ENCODE results near the gene SNAP29. TPM values are rescaled to one million over a fixed set of nuclear protein-coding genes. Genes with fewer than 3 reads are reported as not detected.

SNAP29 gene
- total RNA-seq, 1 experiment from 2014 or later: 17.8 TPM

- Histone ChIP-seq H3K79me2 (ENCODE audit: low read depth) (no peaks in the 10 kb centered on the region), H3K4me1 (replicated peaks; ENCODE audit: insufficient read depth) (peaks cover 33% of the 10 kb centered on the region), H2AFZ (no peak overlapping the region), H3K4me2 (peak overlapping the region; percentile 30), H4K20me1 (ENCODE audit: insufficient read depth) (peaks cover 3% of the 10 kb centered on the region; the same call in 1 of the 2 replicates), H3K4me3 (no peak overlapping the region), H3F3A (ENCODE audit: insufficient read depth, low read depth) (peaks cover 32% of the 10 kb centered on the region; the same call in 1 of the 2 replicates), H3K27me3 (ENCODE audit: insufficient read depth, low read depth) (no peaks in the 10 kb centered on the region), H3K36me3 (ENCODE audit: low read depth) (no peaks in the 10 kb centered on the region; the same call in 1 of the 2 replicates), H3K9me2 (ENCODE audit: insufficient read depth) (no peaks in the 10 kb centered on the region), H3K9me3 (ENCODE audit: insufficient read depth, low read depth) (no peaks in the 10 kb centered on the region), H3K27ac (peak overlapping the region; percentile 78)
- POLR2A ChIA-PET (ENCODE audit: unreplicated experiment): no interaction called here
- no TSS peak for BruUV-seq (replicated peaks)
- CTCF ChIA-PET: no interaction called here
- TF ChIP-seq EZH2 (IDR thresholded peaks at IDR 0.05; ENCODE audit: low read depth) (no peak), CTCF (conservative IDR thresholded peaks at IDR 0.05) (no peak)
- no peak for DNase-seq
- intact Hi-C loops (cut with micrococcal nuclease; ENCODE audit: unreplicated experiment): loop anchor here (10.0 kb wide), 1 partner anchor 223 kb away; no protein-coding TSS in a partner anchor
Measured at GRCh38 chr22:20881869-20882815, 23.3 kb downstream of the SNAP29 start.

- no peak overlapping the region for H3K4me2 ChIP-seq
- no peaks in the 10 kb centered on the region for H3K27me3 ChIP-seq (ENCODE audit: insufficient read depth, low read depth)
- BruUV-seq (replicated peaks): no TSS peak
- peaks cover 33% of the 10 kb centered on the region for H3K4me1 ChIP-seq (replicated peaks; ENCODE audit: insufficient read depth)
- H3K27ac ChIP-seq: no peak overlapping the region
- peaks cover 32% of the 10 kb centered on the region; the same call in 1 of the 2 replicates for H3F3A ChIP-seq (ENCODE audit: insufficient read depth, low read depth)
- H4K20me1 ChIP-seq (ENCODE audit: insufficient read depth): peaks cover 3% of the 10 kb centered on the region; the same call in 1 of the 2 replicates
- H3K36me3 ChIP-seq (ENCODE audit: low read depth): no peaks in the 10 kb centered on the region; the same call in 1 of the 2 replicates
- POLR2A ChIA-PET (ENCODE audit: unreplicated experiment): no interaction called here
- TF ChIP-seq EZH2 (IDR thresholded peaks at IDR 0.05; ENCODE audit: low read depth) (no peak), CTCF (conservative IDR thresholded peaks at IDR 0.05) (no peak)
- H2AFZ ChIP-seq: no peak overlapping the region
- DNase-seq: no peak
- H3K9me2 ChIP-seq (ENCODE audit: insufficient read depth): no peaks in the 10 kb centered on the region
- no peak overlapping the region for H3K4me3 ChIP-seq
- CTCF ChIA-PET: no interaction called here
- H3K79me2 ChIP-seq (ENCODE audit: low read depth): no peaks in the 10 kb centered on the region
- intact Hi-C loops (cut with micrococcal nuclease; ENCODE audit: unreplicated experiment): loop anchor here (10.0 kb wide), 1 partner anchor 222 kb away; no protein-coding TSS in a partner anchor
- no peaks in the 10 kb centered on the region for H3K9me3 ChIP-seq (ENCODE audit: insufficient read depth, low read depth)
Measured at GRCh38 chr22:20882855-20883254, 24.0 kb downstream of the SNAP29 start.

- peaks cover 32% of the 10 kb centered on the region; the same call in 1 of the 2 replicates for H3F3A ChIP-seq (ENCODE audit: insufficient read depth, low read depth)
- TF ChIP-seq CTCF (conservative IDR thresholded peaks at IDR 0.05) (no peak), EZH2 (IDR thresholded peaks at IDR 0.05; ENCODE audit: low read depth) (no peak)
- BruUV-seq (replicated peaks): no TSS peak
- intact Hi-C loops (cut with micrococcal nuclease; ENCODE audit: unreplicated experiment): loop anchor here (2.0 to 10.0 kb wide), 2 partner anchors 72 to 220 kb away; no protein-coding TSS in a partner anchor
- H3K27ac ChIP-seq: no peak overlapping the region
- ChIA-PET POLR2A (ENCODE audit: unreplicated experiment) (no interaction called here), CTCF (no interaction called here)
- no peaks in the 10 kb centered on the region; the same call in 1 of the 2 replicates for H3K36me3 ChIP-seq (ENCODE audit: low read depth)
- H3K4me1 ChIP-seq (replicated peaks; ENCODE audit: insufficient read depth): peaks cover 33% of the 10 kb centered on the region
- no peaks in the 10 kb centered on the region for H3K79me2 ChIP-seq (ENCODE audit: low read depth)
- H3K4me3 ChIP-seq: no peak overlapping the region
- no peaks in the 10 kb centered on the region for H3K9me2 ChIP-seq (ENCODE audit: insufficient read depth)
- H2AFZ ChIP-seq: no peak overlapping the region
- no peak for DNase-seq
- no peak overlapping the region for H3K4me2 ChIP-seq
- H3K9me3 ChIP-seq (ENCODE audit: insufficient read depth, low read depth): no peaks in the 10 kb centered on the region
- no peaks in the 10 kb centered on the region for H3K27me3 ChIP-seq (ENCODE audit: insufficient read depth, low read depth)
- peaks cover 3% of the 10 kb centered on the region; the same call in 1 of the 2 replicates for H4K20me1 ChIP-seq (ENCODE audit: insufficient read depth)
Measured at GRCh38 chr22:20884454-20884853, 25.6 kb downstream of the SNAP29 start.

Data from PC-9 (cell line).